Stimulated activated naive CD4-positive, alpha-beta T cell treated with Interleukin-2 at 50 U/mL for 16 hours (primary cell): ENCODE results near the gene GRIFIN.
A peak's percentile ranks its signal among the peaks of the same experiment; 100 is the strongest.

Source experiments
- DNase-seq: peaks from one replicate; lab custom pipeline; 2025; lab: John Stamatoyannopoulos, UW

Gene GRIFIN

DNA sequence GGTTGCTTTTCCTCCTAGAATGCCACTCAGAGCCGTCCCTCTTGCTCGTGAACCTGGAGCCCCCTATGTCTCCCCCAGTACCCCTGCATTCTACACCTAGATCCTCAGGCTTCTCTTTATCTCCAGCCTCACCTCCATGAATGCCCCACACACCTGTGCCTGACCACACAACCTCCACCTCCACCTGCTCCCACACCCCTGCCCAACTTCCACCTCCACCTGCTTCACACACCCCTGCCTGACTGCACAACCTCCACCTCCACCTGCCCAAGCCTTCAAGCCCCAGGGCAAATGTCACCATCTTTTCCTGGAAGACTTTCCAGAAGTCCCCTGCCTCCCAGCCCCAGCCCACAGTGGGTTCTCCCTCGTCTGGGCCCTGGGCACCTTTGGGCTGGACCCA is 36.5 kb upstream of the GRIFIN start:
- no peak for DNase-seq

DNA sequence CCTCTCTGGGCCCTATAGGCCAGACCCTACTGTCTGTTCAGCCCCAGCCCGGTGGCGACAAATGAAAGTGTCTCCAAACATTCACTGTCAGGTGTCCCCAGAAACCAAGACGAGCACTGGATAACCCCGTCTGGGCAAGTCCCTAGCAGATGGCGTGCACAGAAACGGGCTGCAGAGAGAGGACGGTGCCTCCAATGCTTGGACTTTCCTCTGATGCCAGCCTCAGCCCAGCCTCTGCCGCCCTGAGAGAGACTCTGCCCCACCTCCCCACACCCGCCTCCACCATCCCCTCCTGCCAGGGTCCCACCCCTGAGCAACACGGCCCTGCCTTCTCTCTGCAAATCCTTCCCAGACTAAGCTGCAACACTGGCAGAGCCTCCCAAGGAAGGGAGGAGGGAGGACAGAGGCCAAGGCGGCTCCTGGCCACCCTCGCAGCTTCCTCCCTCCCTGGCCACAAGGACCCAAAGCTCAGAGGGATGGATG is 36.0 kb upstream of the GRIFIN start:
- no peak for DNase-seq

DNA sequence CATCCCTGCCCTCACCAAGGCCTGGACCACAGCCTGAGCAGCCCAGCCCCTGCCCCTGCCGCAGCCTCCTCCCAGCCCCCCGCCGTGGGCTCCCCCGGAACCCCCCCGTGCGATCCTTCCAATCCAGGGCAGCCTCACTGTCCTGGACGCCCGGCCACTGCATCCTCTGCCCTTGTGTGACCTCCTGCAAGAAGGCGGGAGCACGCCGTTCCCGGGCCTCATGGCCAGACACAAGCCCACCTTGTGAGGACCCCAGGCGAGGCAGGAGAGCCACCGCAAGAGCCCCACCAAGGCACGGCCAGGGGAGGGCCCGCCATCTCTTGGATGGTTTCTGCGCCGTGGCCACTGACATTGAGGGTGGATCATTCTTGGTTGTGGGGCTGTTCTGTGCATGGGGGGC is 35.6 kb upstream of the GRIFIN start:
- DNase-seq, result no peak

GRCh38 chr7:2510909-2511768 is 34.9 kb upstream of the GRIFIN start:
- DNase-seq, result peak; percentile 24

DNA sequence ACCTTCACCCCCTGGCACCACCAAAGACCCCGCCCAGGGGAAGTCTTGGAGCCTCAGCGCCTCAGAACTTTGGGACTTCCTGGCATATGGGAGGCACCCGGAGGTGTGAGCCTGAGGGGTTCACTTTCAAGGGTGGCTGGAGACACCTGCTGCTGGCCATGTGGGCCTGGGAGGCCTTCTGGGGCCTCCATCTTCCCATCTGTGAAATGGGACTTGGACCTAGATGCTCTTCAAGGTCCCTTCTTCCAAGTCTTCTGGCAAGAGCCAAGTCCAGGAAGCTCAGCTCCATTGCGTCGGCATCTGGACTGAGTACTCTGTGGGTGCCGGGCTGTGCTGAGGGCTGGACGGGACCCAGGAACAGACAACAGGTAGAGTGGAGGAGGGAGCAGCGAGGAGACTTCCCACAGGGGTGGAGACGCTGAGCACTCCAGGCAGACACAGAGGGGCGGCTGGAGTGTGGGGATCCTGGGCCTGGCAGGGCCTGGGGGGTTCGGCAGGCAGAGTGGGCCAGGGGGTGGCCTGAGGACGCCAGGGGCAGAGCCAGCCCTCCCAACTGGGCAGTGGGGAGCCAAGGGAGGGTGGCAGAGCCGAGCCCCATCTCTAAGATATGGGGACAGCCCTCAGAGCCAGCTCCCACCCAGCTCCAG is 34.1 kb upstream of the GRIFIN start:
- no peak for DNase-seq

DNA sequence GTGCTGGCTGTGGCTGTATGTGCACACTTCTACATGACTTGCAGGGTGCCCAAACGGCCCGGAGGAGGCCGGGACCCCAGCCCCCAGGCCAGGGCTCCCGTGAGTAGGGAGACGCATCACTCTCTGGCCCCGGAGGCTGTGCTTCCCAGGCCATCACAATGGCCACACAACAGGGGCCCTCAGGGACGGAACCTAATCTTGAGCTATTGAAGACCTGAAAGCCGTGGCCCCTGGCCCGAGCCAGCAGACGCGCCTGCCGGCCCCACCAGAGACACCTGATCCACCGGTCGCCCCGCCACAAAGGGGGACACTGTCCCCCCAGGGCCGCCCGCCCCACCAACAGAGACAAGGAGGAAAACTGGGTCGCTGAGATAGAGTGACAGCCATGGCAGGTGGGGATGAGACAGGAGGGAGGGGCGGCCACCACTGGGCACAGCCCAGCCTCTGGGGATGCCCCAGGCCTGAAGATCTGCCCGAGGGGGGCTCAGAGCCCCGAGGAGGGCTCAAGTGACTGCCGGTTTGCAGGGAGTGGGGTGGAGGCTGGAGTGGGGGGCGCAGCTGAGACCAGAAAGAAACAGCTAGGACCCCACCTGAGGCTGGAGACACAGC is 33.2 kb upstream of the GRIFIN start:
- no peak for DNase-seq

- peak; percentile 72 for DNase-seq
These were observed 32.4 kb upstream of the GRIFIN start for GRCh38 chr7:2508327-2509215.

DNA sequence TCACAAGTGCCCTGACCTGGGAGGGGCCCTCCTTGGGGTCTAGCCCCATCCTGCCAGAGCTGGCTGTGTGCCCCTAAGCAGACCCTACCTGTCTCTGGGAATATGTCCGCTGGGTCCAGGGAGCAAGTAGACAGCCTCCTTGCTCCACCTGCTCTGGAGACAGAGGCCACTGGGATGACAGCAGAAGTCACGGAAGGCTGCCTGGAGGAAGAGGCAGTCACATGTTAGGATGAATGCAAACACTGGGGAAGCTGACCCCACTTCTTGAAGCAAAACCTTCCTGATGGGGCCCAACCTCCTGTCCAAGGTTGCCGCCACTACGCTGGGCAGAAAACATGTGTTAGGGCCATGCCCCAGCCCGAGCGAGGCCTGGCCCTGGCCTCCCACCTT is 31.7 kb upstream of the GRIFIN start:
- no peak for DNase-seq

DNA sequence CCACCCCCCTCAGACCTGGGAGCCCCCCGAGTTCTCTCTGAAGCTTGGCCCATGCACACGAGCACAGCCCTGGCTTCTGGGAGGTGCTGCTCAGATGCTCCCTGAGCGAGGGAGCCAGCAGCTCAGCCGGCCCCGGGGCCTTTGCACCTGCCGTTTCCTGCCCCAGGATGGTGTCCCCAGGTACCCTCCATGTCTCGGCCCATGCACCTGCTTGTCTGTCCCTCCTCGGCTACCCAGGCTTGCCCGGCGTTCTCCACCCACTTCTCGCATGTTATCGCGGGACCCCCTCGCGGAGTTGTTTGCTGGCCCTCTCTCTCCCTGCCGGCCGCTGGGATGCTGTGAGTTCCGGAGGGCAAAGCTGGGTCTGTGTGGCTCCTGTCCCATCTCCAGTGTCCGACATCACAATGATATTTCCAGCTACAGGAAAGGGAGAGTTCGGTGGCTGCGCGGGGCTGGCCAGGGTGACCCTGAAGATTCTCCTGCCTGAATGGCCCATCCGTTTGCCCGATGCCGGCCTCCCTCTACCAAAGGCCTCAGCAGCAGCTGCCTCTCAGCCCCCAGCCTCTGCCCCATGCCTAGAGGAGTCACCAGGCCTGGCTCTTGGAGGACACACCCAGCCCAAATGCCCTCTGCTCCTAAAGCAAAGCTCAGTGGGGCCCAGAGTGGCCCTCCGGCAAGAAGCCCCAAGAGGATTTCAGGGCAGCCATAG is 31.2 kb upstream of the GRIFIN start:
- DNase-seq, result no peak

DNA sequence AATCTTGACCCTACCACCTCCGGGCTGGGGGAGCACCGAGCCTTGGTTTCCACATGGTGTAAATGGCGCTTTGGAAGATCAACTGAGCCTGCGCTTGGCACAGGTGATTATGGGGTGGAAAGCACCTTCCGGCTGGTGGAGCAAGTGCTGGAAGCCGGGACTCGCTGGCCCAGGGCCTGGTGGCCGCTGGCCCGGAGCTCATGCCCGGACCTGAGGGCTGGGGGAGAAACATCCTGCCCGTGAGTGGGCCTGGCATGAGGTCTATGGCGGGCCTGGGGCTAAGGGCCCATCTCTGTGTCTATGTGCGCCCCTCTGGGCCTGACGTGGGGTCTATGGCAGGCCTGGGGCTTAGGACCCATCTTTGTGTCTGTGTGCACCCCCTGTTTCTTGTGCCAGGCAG is 29.2 kb upstream of the GRIFIN start:
- DNase-seq, result no peak

- DNase-seq, result no peak
These were observed 28.7 kb upstream of the GRIFIN start for GRCh38 chr7:2504889-2505375.

DNA sequence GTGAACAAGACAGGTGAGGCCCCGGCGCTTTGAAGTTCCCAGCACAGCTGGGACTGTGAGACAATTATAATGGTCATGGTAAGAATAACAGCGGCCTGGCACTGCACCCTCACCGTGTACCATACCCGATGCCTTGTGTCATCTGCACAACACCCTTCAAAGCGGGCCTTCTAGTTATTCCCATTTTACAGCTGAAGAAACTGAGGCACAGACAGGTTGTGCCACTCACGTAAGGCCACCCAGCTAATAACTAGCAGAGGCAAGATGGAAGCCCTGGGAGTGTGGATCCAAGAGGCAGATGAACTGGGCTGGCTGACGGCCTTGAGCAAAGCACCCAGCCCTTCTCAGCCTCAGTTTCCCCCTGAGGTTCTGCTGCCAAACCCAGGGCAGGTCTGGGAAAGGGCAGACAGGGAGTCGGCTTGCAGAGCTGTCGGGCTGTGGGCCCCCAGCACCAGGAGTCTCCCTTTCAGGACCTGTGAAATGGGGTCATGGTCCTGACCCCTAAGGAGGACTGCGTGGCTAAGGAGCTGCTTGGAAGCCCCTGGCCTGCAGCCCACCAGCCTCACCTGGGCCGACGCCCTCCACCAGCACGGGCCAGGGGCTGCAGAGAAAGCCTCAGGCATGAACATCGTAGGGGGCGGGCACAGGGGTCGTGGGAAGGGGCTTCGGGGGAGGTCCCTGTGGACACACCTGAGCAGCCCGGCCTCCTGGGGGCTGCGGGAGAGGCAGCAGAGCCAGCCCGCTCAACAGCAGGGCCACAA is 28.1 kb upstream of the GRIFIN start:
- DNase-seq, result no peak

GRCh38 chr7:2503056-2503941 is 27.1 kb upstream of the GRIFIN start:
- DNase-seq, result no peak

- no peak for DNase-seq
These were observed 26.4 kb upstream of the GRIFIN start for GRCh38 chr7:2502647-2502966.

DNA sequence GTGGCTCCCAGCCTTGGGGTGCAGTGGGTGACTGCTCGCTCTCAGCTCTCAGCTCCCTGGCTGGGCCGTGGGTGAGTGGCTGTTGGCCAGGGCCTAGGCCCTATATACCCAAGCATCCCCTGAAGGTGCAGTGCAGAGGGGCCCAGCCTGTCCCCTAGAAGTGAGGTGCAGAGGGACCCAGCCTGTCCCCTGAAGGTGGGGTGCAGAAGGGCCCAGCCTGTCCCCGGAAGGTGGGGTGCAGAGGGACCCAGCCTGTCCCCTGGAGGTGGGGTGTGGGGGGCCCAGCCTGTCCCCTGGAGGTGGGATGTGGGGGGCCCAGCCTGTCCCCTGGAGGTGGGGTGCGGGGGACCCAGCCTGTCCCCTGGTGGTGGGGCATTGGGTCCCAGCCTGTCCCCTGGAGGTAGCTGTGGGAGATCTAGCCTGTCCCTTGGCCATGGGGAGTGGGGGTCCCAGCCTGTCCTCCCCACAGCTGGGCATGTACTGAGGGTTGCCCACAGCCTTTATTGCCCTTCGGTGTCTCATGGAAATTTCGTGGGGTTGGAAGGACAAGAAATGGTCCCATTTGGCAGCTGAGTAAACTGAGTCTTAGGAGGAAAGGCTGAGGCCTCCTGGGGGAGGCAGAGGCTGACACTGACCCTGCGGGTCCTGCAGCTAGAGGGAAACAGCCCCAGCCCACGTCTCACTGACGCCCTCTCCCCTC is 25.9 kb upstream of the GRIFIN start:
- DNase-seq, result no peak

DNA sequence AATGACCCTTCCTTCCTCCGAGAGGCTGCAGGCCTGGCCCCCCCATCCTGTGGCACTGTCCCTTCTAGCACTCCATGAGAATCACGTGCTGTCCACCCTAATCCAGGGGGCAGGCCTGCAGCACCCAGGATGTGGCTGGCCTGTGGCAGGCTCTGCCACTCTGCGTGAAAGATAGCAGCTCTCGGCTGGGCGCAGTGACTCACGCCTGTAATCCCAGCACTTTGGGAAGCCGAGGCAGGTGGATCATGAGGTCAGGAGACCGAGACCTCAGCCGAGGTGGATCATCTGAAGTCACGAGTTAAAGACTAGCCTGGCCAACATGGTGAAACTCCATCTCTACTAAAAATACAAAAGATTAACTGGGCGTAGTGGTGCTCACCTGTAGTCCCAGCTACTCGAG is 24.5 kb upstream of the GRIFIN start:
- no peak for DNase-seq

GRCh38 chr7:2499719-2500430 is 23.7 kb upstream of the GRIFIN start:
- no peak for DNase-seq

GRCh38 chr7:2499181-2499580 is 23.0 kb upstream of the GRIFIN start:
- no peak for DNase-seq
